Osteoblast (primary cell): ENCODE results near the gene PKP1. TPM values are rescaled to one million over a fixed set of nuclear protein-coding genes. Genes with fewer than 3 reads are reported as not detected.

ENCODE experiments used
- DNase-seq: peaks from one replicate; pipeline ENCODE4 v3.0.0; 2011; ENCODE audit warnings: low spot score, mixed read lengths; ENCODE audit not compliant: insufficient read length; ENCODE audit errors: missing footprints
- H2AFZ ChIP-seq: 2 replicates; pipeline ENCODE4 v1.6.0; 2011; ENCODE audit warnings: mild to moderate bottlenecking, low read length
- H3K27ac ChIP-seq: 2 replicates; pipeline ENCODE4 v1.5.1; 2011; ENCODE audit warnings: mild to moderate bottlenecking, low read depth, low read length, moderate library complexity
- H3K27me3 ChIP-seq: 2 replicates; pipeline ENCODE4 v1.6.0; 2012; ENCODE audit warnings: mild to moderate bottlenecking, control low read depth, inconsistent platforms, low read length, moderate library complexity; ENCODE audit not compliant: insufficient read depth
- H3K36me3 ChIP-seq: 2 replicates; pipeline ENCODE4 v1.5.1; 2011; ENCODE audit warnings: mild to moderate bottlenecking, low read length, control low read depth, moderate library complexity; ENCODE audit not compliant: insufficient read depth
- H3K4me1 ChIP-seq: 2 replicates; pipeline ENCODE4 v1.5.1; 2011; ENCODE audit warnings: mild to moderate bottlenecking, low read length, control low read depth, moderate library complexity; ENCODE audit not compliant: insufficient read depth
- H3K4me2 ChIP-seq: 2 replicates; pipeline ENCODE4 v1.6.0; 2011; ENCODE audit warnings: mild to moderate bottlenecking, low read length; ENCODE audit not compliant: insufficient read depth
- H3K4me3 ChIP-seq: fragments of 200-600 bp; sonication (generic); 3 replicates; pipeline ENCODE4 v1.5.1; 2012; ENCODE audit warnings: mild to moderate bottlenecking, low read length, inconsistent platforms; ENCODE audit not compliant: insufficient read depth
- H3K79me2 ChIP-seq: 2 replicates; pipeline ENCODE4 v1.6.0; 2012; ENCODE audit warnings: mild to moderate bottlenecking, low read length, control low read depth, inconsistent platforms; ENCODE audit not compliant: insufficient read depth
- H3K9me3 ChIP-seq: 2 replicates; pipeline ENCODE4 v1.5.1; 2011; ENCODE audit warnings: low read depth, low read length, control low read depth
- H4K20me1 ChIP-seq: 2 replicates; pipeline ENCODE4 v1.6.0; 2012; ENCODE audit warnings: mild to moderate bottlenecking, low read length, control low read depth; ENCODE audit not compliant: insufficient read depth
- total RNA-seq: library from RNA; depleted of rRNA; stranded (reverse); fragments of >200 nt; gene quantifications from 2 replicates; pipeline ENCODE4 v1.2.3, GENCODE V29; 2012
- TF ChIP-seq, protein P1 (sequence below): IDR thresholded peaks from 2 replicates; pipeline ENCODE4 v1.5.1; 2011; ENCODE audit warnings: mild to moderate bottlenecking, low read depth, low read length, moderate library complexity; ENCODE audit errors: extremely low read depth

Gene PKP1
- total RNA-seq, 1 donor: under 0.01 TPM

DNA sequence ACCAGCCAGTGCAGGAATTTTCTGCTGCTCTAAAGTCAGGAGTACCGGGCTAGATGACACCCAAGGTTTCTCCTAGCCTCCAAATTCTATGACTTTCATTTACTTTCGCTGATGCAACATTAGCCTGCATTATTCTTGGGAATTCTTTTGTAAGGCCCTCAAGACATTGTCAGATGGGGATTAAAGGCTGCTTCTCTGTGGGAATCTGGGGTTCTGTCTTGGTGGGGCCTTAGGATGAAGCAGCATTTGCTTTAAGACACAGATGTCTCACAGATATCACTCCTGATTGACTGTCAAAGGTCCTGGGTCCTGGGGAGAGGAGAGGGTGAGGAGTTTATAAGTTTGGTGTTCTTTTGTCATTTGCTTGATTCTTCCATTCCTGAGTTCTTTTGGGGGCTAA is 11.6 kb downstream of the PKP1 start:
- Histone ChIP-seq H3K4me1 (peaks cover 17% of the 10 kb centered on the region), H4K20me1 (no peaks in the 10 kb centered on the region), H3K27me3 (no peaks in the 10 kb centered on the region), H3K36me3 (no peaks in the 10 kb centered on the region), H3K27ac (no peak overlapping the region), H3K4me3 (no peak overlapping the region), H3K79me2 (no peaks in the 10 kb centered on the region), H2AFZ (no peak overlapping the region), H3K9me3 (no peaks in the 10 kb centered on the region), H3K4me2 (no peak overlapping the region)
- peak; percentile 29 for DNase-seq
- TF ChIP-seq, protein P1, sequence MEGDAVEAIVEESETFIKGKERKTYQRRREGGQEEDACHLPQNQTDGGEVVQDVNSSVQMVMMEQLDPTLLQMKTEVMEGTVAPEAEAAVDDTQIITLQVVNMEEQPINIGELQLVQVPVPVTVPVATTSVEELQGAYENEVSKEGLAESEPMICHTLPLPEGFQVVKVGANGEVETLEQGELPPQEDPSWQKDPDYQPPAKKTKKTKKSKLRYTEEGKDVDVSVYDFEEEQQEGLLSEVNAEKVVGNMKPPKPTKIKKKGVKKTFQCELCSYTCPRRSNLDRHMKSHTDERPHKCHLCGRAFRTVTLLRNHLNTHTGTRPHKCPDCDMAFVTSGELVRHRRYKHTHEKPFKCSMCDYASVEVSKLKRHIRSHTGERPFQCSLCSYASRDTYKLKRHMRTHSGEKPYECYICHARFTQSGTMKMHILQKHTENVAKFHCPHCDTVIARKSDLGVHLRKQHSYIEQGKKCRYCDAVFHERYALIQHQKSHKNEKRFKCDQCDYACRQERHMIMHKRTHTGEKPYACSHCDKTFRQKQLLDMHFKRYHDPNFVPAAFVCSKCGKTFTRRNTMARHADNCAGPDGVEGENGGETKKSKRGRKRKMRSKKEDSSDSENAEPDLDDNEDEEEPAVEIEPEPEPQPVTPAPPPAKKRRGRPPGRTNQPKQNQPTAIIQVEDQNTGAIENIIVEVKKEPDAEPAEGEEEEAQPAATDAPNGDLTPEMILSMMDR: no peak

DNA sequence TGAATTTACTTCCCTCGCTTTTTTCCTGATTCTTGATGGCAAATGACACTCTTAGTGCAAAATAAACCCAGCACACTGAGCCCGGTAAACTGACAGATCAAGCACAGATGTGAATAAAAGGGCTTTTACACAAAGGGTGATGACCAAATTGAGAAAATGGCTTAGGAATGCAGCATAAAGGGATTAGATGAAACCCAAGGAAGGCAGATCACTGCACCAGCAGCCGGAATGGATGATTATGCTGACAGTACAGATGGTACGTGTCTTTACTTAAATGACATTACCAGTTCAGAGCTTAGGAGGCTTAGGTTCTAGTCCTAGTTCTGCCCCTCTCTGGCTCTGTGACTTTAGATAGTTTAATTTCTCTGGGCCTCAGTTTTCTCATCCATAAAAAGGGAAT is 12.0 kb downstream of the PKP1 start:
- Histone ChIP-seq H3K27me3 (no peaks in the 10 kb centered on the region), H2AFZ (no peak overlapping the region), H3K79me2 (no peaks in the 10 kb centered on the region), H3K4me2 (no peak overlapping the region), H3K27ac (no peak overlapping the region), H4K20me1 (no peaks in the 10 kb centered on the region), H3K4me3 (no peak overlapping the region), H3K36me3 (no peaks in the 10 kb centered on the region), H3K4me1 (peaks cover 20% of the 10 kb centered on the region), H3K9me3 (no peaks in the 10 kb centered on the region)
- TF ChIP-seq, protein P1: no peak
- peak; percentile 58 for DNase-seq

DNA sequence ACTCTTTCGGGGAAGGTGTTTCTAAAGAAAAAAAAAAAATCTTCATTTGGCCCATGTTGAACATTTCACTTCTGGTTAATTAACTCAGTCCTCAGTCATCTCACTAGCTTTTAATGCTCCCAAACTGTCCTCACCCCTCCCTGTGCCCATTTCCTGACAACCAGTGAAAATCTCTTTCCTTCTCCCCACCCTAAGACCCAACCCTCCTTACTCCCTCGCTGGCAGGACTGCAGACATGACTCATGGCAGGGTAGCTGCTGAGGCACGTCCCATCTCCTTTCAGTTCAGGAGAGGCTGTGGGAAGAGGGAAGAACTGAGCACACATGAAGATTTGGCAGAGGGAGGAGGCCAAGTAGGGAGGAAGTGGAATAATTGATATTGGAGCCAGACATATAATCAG is 12.6 kb downstream of the PKP1 start:
- Histone ChIP-seq H3K4me2 (peak overlapping the region; percentile 19), H3K9me3 (no peaks in the 10 kb centered on the region), H3K4me1 (peaks cover 20% of the 10 kb centered on the region), H3K4me3 (no peak overlapping the region), H3K27ac (no peak overlapping the region), H3K27me3 (no peaks in the 10 kb centered on the region), H4K20me1 (no peaks in the 10 kb centered on the region), H2AFZ (no peak overlapping the region), H3K36me3 (no peaks in the 10 kb centered on the region), H3K79me2 (no peaks in the 10 kb centered on the region)
- peak; percentile 93 for DNase-seq
- TF ChIP-seq, protein P1: no peak

DNA sequence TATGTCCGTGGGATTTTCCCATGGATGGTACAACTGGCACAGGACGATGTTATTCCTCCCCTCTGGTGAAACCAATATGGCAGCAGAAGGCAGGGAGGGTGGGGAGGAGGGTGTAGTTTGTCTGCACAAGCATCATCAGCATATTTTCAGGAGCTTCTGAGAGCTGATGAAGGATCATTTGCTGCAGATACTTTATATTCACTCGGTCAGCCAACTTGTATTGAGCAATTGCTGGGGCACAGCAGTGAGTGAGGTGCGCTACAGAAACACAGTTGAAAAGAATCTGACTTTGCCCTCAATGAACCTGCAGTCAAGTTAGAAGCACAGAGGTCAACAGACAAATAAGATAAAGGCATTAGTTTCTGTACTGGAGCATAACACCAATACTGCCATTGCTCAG is 13.0 kb downstream of the PKP1 start:
- no peaks in the 10 kb centered on the region for H4K20me1 ChIP-seq
- no peaks in the 10 kb centered on the region for H3K9me3 ChIP-seq
- no peak overlapping the region for H2AFZ ChIP-seq
- H3K4me2 ChIP-seq: peak overlapping the region; percentile 19
- TF ChIP-seq, protein P1: no peak
- H3K27ac ChIP-seq: no peak overlapping the region
- no peaks in the 10 kb centered on the region for H3K27me3 ChIP-seq
- DNase-seq: no peak
- no peak overlapping the region for H3K4me3 ChIP-seq
- H3K4me1 ChIP-seq: peaks cover 20% of the 10 kb centered on the region
- no peaks in the 10 kb centered on the region for H3K79me2 ChIP-seq
- H3K36me3 ChIP-seq: no peaks in the 10 kb centered on the region
